Activated naive CD8-positive, alpha-beta T cell treated with anti-CD3 and anti-CD28 coated beads, Interleukin-2, amount 50 U/mL, for 16 hours (primary cell): Measurements from ENCODE around the gene ADAMTS17.

ENCODE experiments used
- DNase-seq: peaks from one replicate; pipeline ENCODE4 v3.0.0-alpha.2; 2020; ENCODE audit warnings: low read depth, low spot score

The ADAMTS17 gene, protein sequence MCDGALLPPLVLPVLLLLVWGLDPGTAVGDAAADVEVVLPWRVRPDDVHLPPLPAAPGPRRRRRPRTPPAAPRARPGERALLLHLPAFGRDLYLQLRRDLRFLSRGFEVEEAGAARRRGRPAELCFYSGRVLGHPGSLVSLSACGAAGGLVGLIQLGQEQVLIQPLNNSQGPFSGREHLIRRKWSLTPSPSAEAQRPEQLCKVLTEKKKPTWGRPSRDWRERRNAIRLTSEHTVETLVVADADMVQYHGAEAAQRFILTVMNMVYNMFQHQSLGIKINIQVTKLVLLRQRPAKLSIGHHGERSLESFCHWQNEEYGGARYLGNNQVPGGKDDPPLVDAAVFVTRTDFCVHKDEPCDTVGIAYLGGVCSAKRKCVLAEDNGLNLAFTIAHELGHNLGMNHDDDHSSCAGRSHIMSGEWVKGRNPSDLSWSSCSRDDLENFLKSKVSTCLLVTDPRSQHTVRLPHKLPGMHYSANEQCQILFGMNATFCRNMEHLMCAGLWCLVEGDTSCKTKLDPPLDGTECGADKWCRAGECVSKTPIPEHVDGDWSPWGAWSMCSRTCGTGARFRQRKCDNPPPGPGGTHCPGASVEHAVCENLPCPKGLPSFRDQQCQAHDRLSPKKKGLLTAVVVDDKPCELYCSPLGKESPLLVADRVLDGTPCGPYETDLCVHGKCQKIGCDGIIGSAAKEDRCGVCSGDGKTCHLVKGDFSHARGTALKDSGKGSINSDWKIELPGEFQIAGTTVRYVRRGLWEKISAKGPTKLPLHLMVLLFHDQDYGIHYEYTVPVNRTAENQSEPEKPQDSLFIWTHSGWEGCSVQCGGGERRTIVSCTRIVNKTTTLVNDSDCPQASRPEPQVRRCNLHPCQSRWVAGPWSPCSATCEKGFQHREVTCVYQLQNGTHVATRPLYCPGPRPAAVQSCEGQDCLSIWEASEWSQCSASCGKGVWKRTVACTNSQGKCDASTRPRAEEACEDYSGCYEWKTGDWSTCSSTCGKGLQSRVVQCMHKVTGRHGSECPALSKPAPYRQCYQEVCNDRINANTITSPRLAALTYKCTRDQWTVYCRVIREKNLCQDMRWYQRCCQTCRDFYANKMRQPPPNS

DNA sequence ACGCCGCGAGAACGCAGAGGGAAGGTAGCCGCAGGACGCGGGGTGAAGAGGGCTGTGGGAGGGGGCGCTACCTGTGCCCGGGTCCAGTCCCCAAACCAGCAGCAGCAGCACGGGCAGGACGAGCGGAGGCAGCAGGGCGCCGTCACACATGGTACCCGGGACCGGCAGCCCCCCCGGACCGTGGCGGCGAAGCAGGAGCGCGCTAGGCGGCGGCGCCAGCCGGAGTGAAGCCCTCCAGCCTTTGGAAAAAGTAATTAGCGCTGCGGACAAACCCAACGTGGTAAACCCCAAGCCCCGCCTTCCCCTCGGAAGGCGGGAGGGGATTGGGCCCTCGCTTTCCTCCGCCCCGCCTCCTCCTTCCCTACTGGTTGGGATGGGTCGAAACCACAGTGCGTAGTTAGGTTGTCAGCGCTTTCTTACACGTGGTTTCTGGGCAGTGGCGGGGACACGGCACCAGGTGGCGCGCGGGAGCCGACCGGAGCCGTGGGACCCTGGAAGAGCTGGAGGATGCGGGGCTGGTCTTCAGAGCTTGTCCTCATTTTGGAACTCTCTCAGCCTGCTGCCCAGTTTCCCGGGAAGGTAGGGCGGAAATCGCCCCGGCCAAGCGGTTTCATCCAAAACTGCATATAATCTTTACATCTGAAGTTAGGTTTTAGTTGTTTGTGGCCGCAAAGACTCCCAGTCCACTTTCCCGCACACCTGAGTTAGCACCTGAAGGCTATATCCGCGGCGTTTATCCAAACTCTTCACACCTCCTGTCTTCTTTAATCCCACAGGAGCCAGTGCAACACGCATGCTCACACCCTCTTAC is at the start of gene ADAMTS17:
Gene ADAMTS17, minus strand, starts transcription at position 226 of the 811 bp plus-strand sequence. Its CDS starts 76 bp downstream, at position 150.
- peak; percentile 94 for DNase-seq

DNA sequence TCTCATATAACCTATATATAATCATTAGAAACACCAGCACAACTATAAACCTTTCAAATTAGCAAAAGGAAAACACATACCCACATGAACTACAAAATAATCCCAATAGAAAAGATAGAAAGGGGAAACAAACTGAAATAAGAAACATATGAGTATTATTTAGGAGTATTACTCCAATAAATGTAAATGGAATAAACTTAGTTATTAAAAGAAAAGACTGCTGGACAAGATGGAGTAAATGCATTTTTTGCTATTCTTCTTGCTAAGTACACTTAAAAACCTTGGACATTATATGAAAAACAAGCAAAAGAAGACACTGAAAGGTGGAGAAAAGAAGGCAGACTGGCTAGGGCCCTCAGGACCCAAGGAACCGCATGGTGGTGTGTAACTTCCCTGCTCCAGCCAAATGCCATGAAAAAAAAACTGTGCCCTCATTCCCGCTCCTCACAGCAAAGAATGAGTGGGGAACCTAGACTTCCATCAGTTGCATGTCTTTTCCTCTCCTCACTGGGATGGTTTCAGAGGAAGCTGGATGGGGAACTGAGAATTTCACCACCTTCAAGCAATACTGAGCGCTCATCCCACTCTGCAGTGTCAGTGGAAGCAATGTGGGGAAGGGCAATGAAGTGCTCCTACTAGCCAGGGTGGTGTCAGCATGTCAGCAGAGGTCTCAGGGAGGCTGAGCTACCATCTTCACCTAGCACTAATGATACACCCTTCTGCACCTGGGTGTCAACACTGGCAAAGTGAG is 43.7 kb upstream of the ADAMTS17 start:
- DNase-seq = no peak

DNA sequence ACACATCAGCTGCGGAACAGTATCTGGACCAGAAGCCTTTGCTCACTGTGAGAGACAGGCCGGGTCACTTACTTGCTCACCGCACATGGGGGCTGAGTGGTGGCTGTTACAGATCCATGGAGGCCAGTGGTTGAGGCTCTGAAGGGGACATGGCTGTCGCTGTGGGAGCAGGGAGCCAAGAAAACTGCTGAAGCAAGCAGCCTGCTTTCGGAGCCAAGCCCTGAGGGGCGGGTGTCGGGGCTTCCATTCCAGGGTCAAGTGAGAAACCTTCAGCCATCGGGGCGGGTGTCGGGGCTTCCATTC is 42.3 kb upstream of the ADAMTS17 start:
- DNase-seq = no peak

DNA sequence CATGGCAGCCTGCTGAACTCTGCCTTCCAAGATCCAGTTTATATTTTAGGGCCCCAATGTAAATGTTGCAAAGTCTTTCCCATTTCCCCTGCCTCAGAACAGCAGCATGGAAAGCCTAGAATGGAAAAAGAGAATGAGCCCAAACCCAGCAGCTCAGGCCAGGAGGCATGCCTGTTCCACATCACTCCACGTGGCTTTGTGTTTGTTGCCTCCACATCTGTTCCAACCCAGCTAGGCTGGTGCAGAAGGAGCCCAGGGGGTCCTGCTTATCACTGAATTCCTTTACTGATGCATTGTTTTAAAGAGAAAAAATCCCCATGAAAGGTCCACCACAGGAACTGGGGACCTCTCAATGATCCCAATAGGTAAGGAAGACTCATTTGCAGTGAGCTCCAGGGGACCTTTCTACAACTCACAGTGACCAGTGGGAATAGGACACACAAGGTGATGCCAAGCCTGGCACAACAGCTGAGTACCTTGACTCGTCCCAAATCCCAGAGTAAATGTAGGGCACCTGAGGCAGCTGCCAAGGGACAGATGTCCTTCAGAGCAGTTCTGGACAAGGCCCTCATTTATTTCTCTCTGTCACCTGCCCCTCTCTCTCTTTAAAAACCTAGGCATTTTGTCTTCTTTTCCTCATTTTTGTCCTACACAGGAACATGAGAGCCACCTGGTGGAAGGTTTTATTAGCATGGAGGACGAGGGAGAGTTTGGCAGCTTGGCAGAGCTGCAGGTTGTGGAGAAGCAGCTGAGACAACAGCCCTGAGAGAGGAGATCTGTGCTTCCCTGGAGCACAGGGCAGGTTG is 41.7 kb upstream of the ADAMTS17 start:
- no peak for DNase-seq

DNA sequence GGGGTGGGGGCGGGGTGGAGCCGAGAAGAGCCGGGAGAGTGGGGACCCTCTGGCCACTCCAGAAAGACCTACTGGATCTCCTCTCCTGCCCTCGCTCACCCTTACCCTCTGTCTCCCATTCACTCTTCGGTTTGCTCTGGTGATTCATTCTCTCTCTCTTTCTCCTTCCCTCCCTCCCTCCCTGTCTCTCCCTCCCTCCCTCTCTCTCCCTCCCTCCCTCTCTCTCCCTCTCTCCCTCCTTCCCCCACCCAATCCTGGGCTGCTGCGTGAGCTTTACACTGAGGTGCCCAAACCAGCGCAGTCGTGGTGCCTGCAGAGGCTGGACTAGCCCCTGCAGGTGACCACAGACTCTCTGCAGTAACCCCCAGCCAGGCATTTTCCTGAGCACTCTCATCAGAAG is 32.2 kb upstream of the ADAMTS17 start:
- DNase-seq = no peak

DNA sequence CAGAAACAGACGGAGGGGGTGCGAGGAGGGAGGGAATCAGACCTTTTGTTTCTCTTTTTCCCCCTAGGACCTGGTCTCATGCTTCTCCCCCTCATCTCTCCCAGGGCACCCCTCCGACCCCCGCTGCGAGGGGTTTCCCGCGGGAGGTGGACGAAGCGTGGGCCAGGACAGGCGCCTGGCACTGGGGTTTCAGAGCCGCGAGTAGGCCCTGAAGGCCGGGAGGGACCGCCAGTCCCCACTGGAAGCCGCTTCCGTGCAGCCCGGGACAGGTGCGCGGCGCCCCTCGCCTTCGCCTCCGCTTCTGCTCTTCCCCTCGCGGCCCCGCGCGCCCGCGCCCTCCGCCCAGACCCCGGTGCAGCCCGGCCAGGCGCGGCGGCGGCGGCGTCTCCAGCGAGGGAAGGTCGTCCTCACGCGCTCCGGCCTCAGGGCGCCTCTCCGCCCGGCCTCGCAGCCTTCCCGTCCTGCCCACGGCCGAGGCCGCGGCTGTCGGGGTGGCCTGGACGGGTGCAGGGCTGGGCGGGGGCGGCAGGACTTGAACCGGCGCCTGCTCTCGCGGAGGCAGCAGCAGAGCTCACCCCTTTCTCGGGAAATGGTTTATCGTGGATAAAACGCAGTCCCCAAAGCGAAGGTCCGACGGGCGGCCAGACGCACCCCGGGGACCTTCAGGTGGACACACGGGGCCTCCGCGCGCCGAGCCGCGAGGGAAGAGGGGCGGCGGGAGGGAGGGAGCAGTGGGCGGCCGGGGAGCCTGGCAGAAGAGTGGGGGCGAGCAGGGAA is 31.5 kb upstream of the ADAMTS17 start:
- no peak for DNase-seq

DNA sequence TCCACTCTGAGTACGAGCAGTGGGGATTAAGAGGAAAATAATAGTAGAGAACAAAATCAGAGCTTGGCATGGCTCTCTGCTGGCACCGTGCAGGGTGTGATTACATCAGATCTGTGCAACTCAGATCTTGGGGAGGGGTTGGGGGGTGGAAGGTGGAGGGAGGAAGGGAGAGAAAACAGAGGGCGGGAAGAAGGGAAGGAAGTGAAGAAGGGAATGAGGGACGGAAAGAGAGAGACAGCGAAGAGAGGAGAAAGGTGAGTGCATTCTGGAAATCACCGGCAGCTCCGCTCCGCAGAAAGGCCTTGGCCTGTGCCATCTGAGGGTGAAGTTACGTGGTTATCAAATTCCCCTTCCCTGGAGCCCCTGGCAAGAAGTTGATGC is 31.0 kb upstream of the ADAMTS17 start:
- no peak for DNase-seq

DNA sequence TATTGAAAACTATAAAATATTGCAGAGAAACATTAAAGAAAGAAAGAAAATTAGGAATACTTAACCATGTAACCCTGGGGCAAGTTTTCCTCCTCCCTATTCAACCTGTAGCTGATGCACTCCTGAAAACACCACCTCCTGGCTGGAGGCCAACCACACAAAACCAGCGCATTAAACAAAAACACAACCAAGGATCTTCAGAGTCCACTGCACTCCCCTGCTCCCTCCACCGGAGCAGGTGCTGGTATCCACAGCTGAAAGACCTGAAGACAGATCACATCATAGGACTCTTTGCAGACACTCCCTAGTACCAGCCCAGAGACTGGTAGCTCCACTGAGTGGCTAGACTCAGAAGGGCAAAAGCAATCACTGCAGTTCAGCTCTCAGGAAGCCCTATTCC is 13.6 kb upstream of the ADAMTS17 start:
- no peak for DNase-seq

DNA sequence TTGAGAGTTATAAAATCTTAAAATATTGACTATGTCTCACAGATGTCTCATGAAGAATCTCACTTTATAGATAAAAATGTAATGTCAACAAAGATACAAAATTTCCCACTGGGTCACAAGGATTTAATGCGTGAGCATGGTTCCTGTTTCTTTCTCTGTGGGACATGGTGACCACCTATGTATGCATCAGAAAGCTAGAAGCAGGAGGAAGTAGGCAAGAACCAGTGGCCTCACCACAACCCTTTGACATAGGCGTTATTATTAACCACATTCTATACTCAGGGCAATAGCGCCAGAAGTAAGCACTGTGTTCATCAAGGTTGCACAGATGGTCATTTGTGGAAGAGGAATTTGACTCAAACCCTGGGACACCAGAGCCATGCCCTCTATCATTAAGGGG is 11.7 kb upstream of the ADAMTS17 start:
- no peak for DNase-seq

DNA sequence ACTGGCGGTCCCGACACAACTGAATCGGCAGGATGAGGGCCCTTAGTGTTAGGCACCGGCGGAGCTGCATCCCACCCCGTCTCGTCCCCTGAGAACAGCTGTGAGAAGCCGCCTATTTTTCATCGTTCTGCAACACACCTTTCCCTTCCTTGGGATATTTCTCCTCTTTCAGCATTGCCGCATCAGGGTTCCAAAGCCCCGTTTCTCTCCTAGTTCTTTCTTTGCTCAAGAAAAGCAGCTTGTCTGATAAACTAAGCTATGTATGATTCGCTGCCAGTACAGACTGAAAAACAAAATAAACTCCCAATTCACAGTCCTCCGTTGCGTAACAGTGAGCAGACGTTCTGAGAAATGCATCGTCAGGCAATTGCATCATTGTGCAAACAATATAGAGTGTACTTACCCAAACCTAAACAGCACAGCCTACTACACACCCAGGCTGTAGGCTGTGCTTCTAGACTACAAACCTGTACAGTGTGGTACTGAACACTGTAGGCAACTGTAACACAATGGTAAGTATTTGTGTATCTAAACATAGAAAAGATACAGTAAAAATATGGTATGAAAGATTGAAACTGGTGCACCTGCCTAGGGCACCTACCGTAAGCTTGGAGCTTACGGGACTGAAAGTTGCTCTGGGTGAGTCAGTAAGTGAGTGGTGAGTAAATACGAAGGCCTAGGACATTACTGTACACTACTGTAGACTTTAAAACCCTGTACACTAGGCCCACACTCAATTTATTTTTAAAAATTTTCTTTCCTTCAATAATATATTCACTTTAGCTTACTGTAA is 8.9 kb upstream of the ADAMTS17 start:
- DNase-seq = no peak

DNA sequence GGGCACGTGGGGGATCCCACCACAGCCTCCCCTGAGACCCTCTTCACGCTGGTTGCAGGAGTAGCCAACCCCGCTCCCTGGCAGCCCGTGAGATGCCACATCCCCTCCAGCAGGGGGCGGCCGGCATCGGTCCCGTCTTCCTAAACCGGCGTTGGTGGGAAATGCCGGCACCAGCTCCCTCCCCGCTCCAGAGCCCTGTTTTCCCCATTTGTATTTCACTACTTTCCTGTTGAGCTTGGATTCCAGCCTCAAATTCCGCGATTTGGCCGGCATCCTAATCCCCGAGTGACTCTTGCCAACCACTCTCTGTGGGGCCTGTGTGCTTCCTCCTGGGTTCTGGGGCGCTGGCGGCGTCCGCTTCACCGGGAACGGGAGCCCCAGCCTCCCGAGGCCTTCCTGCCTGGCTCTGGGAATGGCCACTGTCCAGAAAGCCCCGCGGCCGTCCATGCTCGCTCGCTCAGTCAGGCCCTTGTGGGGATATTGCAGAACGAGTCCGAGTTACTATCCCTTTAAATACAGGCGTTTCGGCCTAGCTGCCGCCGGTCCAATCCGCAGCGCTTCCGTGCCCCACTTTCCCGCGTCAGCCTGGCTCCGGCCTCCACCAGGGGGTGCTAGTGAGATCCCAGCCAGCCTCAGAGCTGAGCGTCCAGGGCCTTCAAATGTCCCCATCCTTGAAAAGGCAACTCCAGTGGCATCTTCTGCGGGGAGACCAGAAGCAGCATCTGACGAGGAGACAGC is 8.1 kb upstream of the ADAMTS17 start:
- DNase-seq = peak; percentile 76

DNA sequence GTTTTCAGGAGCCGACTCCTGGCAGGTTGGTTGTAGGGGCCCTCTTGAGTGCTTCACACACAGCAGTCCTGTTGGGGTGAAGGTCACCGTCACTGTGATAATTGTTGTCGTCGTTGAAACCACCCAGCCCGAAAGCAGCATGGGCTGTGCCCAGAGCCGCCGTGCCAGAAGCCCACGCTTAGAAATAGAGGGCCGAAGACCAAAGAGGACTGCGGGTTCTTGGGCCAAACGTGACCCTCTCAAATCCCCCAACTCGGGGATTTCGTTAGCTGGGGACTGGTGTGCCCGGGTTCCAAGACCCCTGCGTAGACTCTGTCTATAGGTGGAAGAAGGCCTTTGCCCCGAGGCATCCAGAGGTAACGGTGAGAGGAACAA is 7.5 kb upstream of the ADAMTS17 start:
- no peak for DNase-seq

DNA sequence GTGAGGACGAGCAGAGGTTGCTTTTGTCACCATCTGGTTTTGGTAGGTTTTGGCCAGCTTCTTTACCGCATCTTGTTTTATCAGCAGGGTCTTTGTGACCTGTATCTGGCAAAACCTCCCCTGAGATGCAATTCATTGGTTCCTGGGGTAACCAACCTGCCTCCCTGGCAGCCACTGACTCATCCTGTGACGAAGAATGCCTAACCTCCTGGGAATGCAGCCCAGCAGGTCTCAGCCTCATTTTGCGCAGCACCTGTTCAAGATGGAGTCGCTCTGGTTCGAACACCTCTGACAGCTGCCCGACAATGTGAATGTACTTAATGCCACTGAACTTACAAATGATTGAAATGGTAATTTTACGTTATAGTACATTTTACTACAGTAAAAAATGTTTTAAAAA is 6.8 kb upstream of the ADAMTS17 start:
- DNase-seq = no peak

DNA sequence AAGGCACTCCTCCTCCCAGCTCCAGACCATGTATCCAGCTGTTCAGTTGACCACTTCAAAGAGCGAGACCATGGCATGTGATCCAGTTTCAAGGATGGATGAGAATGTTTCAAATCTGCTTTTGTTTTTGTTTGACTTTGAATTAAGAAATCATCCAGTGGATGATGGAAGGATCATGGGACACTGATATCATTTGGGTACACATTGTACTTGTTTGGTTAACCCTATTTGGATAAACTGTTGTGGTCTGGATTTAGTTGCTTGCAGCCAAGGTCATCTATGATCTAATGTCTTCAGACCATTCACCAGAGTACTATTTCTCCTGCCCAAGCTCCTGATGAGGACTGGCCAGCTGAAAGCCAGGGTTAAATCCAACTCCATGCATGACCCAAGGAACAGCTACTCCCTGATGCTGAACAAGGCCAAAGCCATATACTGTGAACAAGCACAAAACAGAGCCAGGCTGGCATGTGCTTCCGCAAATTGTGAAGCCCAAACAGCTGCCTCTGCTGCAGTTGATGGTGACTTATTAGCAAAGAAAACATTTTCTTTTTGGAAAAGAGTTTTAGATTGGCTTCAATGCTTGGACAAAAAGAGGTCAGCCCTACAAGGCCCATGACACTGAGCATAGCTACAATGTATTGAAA is 5.2 kb upstream of the ADAMTS17 start:
- DNase-seq = no peak

DNA sequence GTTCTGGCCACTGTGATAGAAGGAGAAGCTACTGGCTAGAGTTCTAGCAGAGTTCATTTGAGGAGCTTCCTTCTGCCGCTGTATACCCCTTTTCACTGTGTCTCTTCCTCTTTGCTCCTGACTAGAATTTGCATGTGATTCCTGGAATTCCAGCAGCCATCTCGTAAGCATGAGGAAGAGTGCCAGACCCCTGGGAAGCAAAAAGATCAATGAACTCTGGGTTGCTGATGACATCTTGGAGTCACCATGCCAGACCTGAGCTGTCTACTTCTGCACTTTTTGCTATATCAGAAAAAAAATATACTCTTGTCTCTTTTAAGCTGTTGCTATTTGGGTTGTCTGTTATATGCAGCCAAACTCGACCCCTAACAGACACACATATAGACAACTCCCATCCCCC is 3.7 kb upstream of the ADAMTS17 start:
- no peak for DNase-seq

DNA sequence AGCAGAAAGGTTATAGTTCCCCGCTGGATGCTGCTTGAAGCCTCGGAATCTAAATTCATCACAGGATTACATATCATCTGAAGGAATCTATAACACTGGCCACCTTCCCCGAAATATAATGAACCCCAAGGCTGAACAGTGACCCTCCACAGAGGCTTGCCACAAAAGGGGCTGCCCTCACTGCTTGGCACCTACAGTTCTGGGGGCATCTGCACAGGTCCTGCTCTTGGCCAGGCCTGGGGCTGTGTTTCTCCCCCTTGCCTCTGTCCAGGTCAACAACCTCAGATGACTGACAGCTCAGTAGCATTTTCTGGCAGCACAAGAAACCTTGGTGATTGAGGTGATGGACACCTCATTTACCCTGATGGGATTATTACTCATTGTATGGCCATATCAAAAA is 1.5 kb upstream of the ADAMTS17 start:
- no peak for DNase-seq

DNA sequence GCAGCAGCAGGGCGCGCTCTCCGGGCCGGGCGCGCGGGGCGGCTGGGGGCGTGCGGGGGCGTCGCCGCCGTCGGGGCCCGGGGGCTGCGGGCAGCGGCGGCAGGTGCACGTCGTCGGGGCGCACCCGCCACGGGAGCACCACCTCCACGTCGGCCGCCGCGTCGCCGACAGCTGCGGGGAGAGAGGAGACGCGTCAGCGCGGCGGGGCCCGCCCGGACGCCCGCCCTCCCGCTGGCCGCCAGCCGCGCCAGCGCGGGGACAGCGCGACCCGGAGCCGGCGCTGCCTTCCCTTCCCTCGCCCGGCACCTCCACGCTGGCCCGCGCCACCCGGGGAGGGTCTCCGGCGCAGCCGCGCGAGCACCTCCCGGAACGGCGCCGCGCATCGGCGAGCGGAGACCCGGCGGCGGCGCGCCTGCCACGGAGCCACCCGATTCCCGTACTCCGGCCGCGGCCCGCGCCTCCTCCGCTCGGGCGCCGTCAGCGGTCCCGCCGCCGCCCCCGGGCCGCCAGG is 481 bp downstream of the ADAMTS17 start:
- DNase-seq = no peak
